ENCODE measurements around the gene ACER3. TPM values are rescaled to one million over a fixed set of nuclear protein-coding genes. Genes with fewer than 3 reads are reported as not detected.

Gene ACER3
- polyA plus RNA-seq, 1 experiment, result 11.2 TPM

DNA sequence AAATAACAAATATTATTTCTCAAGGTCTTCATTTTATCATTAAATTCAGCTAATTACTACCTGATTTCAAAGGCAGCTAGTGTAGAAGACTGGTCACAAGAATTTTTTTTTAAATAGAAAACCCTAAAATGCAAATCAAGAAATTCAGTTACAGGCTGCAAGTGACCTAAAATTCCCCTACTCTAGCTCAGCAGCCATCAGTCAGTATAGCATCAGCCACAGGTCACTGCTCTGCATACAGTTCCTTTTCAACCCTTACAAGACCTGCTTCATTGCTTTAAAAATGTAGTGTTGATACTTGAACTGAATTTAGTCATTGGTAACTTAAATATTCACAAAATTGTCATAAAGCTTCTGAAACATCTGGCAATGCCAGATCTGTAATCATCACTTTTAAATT lies 164.0 kb downstream of the ACER3 start:
- no peak overlapping the region for H3K27ac ChIP-seq (ENCODE audit: low read depth, low read length)
- peaks cover 3% of the 10 kb centered on the region for H3K27me3 ChIP-seq (ENCODE audit: control insufficient read depth, insufficient read depth, low read length)
- DNase-seq (ENCODE audit: low read depth, low spot score), result no peak
- no peak for TF ChIP-seq CTCF (IDR thresholded peaks at IDR 0.05; ENCODE audit: low read depth, low read length)
- CTCF ChIA-PET, result interaction anchor here (0.6 to 1.4 kb wide), 4 partner anchors 16 to 106 kb away, joined by 3 to 8 read pairs (median 4); no protein-coding TSS in a partner anchor
- POLR2A ChIA-PET, result interaction anchor here (0.5 kb wide), 1 partner anchor 696 kb away, joined by 4 read pairs; no protein-coding TSS in a partner anchor
- H3K4me3 ChIP-seq (ENCODE audit: low read depth, low read length), result no peak overlapping the region
- H3K9me3 ChIP-seq (ENCODE audit: control insufficient read depth, insufficient read depth, low read length), result no peaks in the 10 kb centered on the region

- POLR2A ChIA-PET, result no interaction called here
- TF ChIP-seq CTCF (IDR thresholded peaks at IDR 0.05; ENCODE audit: low read depth, low read length), result no peak
- Histone ChIP-seq H3K27ac (ENCODE audit: low read depth, low read length) (no peak overlapping the region), H3K27me3 (ENCODE audit: control insufficient read depth, insufficient read depth, low read length) (peaks cover 17% of the 10 kb centered on the region), H3K9me3 (ENCODE audit: control insufficient read depth, insufficient read depth, low read length) (no peaks in the 10 kb centered on the region; the same call in 1 of the 2 replicates), H3K4me3 (ENCODE audit: low read depth, low read length) (no peak overlapping the region)
- CTCF ChIA-PET, result interaction anchor here (0.6 to 2.0 kb wide), 4 partner anchors 21 to 505 kb away, joined by 3 to 7 read pairs (median 5); no protein-coding TSS in a partner anchor
- DNase-seq (ENCODE audit: low read depth, low spot score), result no peak
These were observed 165.5 kb downstream of the ACER3 start for GRCh38 chr11:77026221-77026620.

- peaks cover 17% of the 10 kb centered on the region for H3K27me3 ChIP-seq (ENCODE audit: control insufficient read depth, insufficient read depth, low read length)
- no peaks in the 10 kb centered on the region; the same call in 1 of the 2 replicates for H3K9me3 ChIP-seq (ENCODE audit: control insufficient read depth, insufficient read depth, low read length)
- TF ChIP-seq CTCF (IDR thresholded peaks at IDR 0.05; ENCODE audit: low read depth, low read length), result no peak
- H3K27ac ChIP-seq (ENCODE audit: low read depth, low read length), result no peak overlapping the region
- H3K4me3 ChIP-seq (ENCODE audit: low read depth, low read length), result no peak overlapping the region
- CTCF ChIA-PET, result interaction anchor here (1.0 to 2.0 kb wide), 4 partner anchors 21 to 108 kb away, joined by 3 to 6 read pairs (median 4); no protein-coding TSS in a partner anchor
- no peak for DNase-seq (ENCODE audit: low read depth, low spot score)
- POLR2A ChIA-PET, result no interaction called here
These were observed 166.0 kb downstream of the ACER3 start for GRCh38 chr11:77026743-77027142.

DNA sequence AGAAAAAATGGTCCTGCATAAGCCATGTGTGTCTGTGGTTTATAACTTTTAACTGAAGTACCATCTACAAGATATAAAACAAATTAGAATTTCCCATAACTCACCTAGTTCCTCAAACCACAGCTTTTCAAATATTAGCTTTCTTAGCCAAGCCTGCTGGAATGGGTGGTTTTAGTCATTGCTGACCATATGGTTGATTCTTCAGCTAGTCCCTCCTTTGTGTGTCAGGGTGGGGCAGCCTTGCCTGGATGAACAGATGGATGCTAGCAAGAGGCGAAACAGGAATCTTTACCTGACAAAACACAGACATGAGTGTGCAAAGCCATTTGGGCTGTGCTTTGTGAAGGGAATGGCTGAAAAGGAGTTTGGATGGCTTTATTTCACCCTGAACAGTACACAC lies 166.6 kb downstream of the ACER3 start:
- Histone ChIP-seq H3K9me3 (ENCODE audit: control insufficient read depth, insufficient read depth, low read length) (no peaks in the 10 kb centered on the region; the same call in 1 of the 2 replicates), H3K4me3 (ENCODE audit: low read depth, low read length) (no peak overlapping the region), H3K27me3 (ENCODE audit: control insufficient read depth, insufficient read depth, low read length) (peaks cover 17% of the 10 kb centered on the region), H3K27ac (ENCODE audit: low read depth, low read length) (no peak overlapping the region)
- no peak for DNase-seq (ENCODE audit: low read depth, low spot score)
- ChIA-PET POLR2A (no interaction called here), CTCF (interaction anchor here (1.0 to 2.0 kb wide), 4 partner anchors 20 to 109 kb away, joined by 3 to 6 read pairs (median 4); no protein-coding TSS in a partner anchor)
- TF ChIP-seq CTCF (IDR thresholded peaks at IDR 0.05; ENCODE audit: low read depth, low read length), result no peak

GRCh38 chr11:77029829-77030228 lies 169.1 kb downstream of the ACER3 start:
- TF ChIP-seq CTCF (IDR thresholded peaks at IDR 0.05; ENCODE audit: low read depth, low read length), result no peak
- CTCF ChIA-PET, result no interaction called here

More at GRCh38 chr11:77029829-77030228, 169.1 kb downstream of the ACER3 start:
- Histone ChIP-seq H3K27ac (ENCODE audit: low read depth, low read length) (no peak overlapping the region), H3K4me3 (ENCODE audit: low read depth, low read length) (no peak overlapping the region), H3K9me3 (ENCODE audit: control insufficient read depth, insufficient read depth, low read length) (no peaks in the 10 kb centered on the region; the same call in 1 of the 2 replicates), H3K27me3 (ENCODE audit: control insufficient read depth, insufficient read depth, low read length) (peaks cover 17% of the 10 kb centered on the region)
- POLR2A ChIA-PET, result no interaction called here
- DNase-seq (ENCODE audit: low read depth, low spot score), result no peak
